SK-N-SH treated with all-trans-retinoic acid at 6 μM for 48 hours (cell line): ENCODE data around the gene TSSK2.

Experiments
- ATAC-seq: fragments of 200-7000 bp; cut with Tn5 transposase; 3 replicates; pipeline ENCODE4 v1.9.1; 2020; ENCODE audit warnings: mild to moderate bottlenecking, moderate library complexity
- ARNTL ChIP-seq: fragments of 450-650 bp; formaldehyde crosslinking; IDR thresholded peaks from 2 replicates; pipeline ENCODE4 v1.5.0; 2020; ENCODE audit warnings: low read depth, mild to moderate bottlenecking, moderate library complexity, borderline replicate concordance
- BACH2 ChIP-seq: fragments of 250-450 bp; sonication (Bioruptor Pico); IDR thresholded peaks from 2 replicates; pipeline ENCODE4 v1.9.0; 2021; ENCODE audit warnings: mild to moderate bottlenecking, borderline replicate concordance
- CSDC2 ChIP-seq: fragments of 250-450 bp; sonication (Bioruptor Pico); IDR thresholded peaks from 2 replicates; pipeline ENCODE4 v1.5.0; 2020; ENCODE audit warnings: mild to moderate bottlenecking, moderate library complexity
- ESRRG ChIP-seq: fragments of 250-450 bp; sonication (Bioruptor Pico); IDR thresholded peaks from 2 replicates; pipeline ENCODE4 v1.6.1; 2021; ENCODE audit warnings: mild to moderate bottlenecking
- GLIS3 ChIP-seq: fragments of 250-450 bp; sonication (Bioruptor Pico); IDR thresholded peaks from 2 replicates; pipeline ENCODE4 v1.5.0; 2020; ENCODE audit warnings: mild to moderate bottlenecking, moderate library complexity
- ISL1 ChIP-seq: fragments of 250-450 bp; sonication (Bioruptor Pico); IDR thresholded peaks from 2 replicates; pipeline ENCODE4 v2.1.2; 2022; ENCODE audit warnings: mild to moderate bottlenecking, moderate library complexity
- OSR1 ChIP-seq: fragments of 250-450 bp; sonication (Bioruptor Pico); IDR thresholded peaks from 2 replicates; pipeline ENCODE4 v1.8.0; 2022; ENCODE audit warnings: moderate library complexity, mild to moderate bottlenecking, inconsistent platforms
- PPARA ChIP-seq: fragments of 250-450 bp; sonication (Bioruptor Pico); IDR thresholded peaks from 2 replicates; pipeline ENCODE4 v1.5.0; 2020; ENCODE audit warnings: mild to moderate bottlenecking, borderline replicate concordance
- RARB ChIP-seq: fragments of 250-450 bp; sonication (Bioruptor Pico); IDR thresholded peaks from 2 replicates; pipeline ENCODE4 v1.8.0; 2021; ENCODE audit warnings: mild to moderate bottlenecking, moderate library complexity
- SNAI2 ChIP-seq: fragments of 250-450 bp; sonication (Bioruptor Pico); IDR thresholded peaks from 2 replicates; pipeline ENCODE4 v1.5.0; 2020; ENCODE audit warnings: mild to moderate bottlenecking, moderate library complexity
- TCF4 ChIP-seq: fragments of 250-450 bp; sonication (Bioruptor Pico); IDR thresholded peaks from 2 replicates; pipeline ENCODE4 v1.8.0; 2021; ENCODE audit warnings: mild to moderate bottlenecking, moderate library complexity, borderline replicate concordance
- ZC3H10 ChIP-seq: fragments of 250-450 bp; sonication (Bioruptor Pico); IDR thresholded peaks from 2 replicates; pipeline ENCODE4 v1.5.1; 2021; ENCODE audit warnings: mild to moderate bottlenecking, moderate library complexity
- ZFP3 ChIP-seq: fragments of 250-450 bp; sonication (Bioruptor Pico); IDR thresholded peaks from 2 replicates; pipeline ENCODE4 v1.5.0; 2020; ENCODE audit warnings: mild to moderate bottlenecking, moderate library complexity
- ZFP30 ChIP-seq: fragments of 450-650 bp; formaldehyde crosslinking; IDR thresholded peaks from 2 replicates; pipeline ENCODE4 v1.5.0; 2022; ENCODE audit warnings: mild to moderate bottlenecking, moderate library complexity
- ZNF565 ChIP-seq: fragments of 450-650 bp; formaldehyde crosslinking; conservative IDR thresholded peaks from 2 replicates; pipeline ENCODE4 v1.5.0; 2020; ENCODE audit warnings: low read depth, mild to moderate bottlenecking, moderate library complexity
- ZNF70 ChIP-seq: fragments of 450-650 bp; formaldehyde crosslinking; IDR thresholded peaks from 2 replicates; pipeline ENCODE4 v1.5.0; 2020; ENCODE audit warnings: mild to moderate bottlenecking, moderate library complexity
- ZNF8 ChIP-seq: fragments of 450-650 bp; formaldehyde crosslinking; IDR thresholded peaks from 2 replicates; pipeline ENCODE4 v1.5.0; 2020; ENCODE audit warnings: mild to moderate bottlenecking, moderate library complexity
- TF ChIP-seq, protein P1 (sequence below): fragments of 250-450 bp; sonication (Bioruptor Pico); IDR thresholded peaks from 2 replicates; pipeline ENCODE4 v1.8.0; 2020; ENCODE audit warnings: mild to moderate bottlenecking, moderate library complexity, borderline replicate concordance
- TF ChIP-seq, protein P2 (sequence below): fragments of 250-450 bp; sonication (Bioruptor Pico); IDR thresholded peaks from 2 replicates; pipeline ENCODE4 v1.8.0; 2021; ENCODE audit warnings: low read depth, mild to moderate bottlenecking, moderate library complexity, borderline replicate concordance
- TF ChIP-seq, protein P3 (sequence below): fragments of 250-450 bp; sonication (Bioruptor Pico); IDR thresholded peaks from 2 replicates; pipeline ENCODE4 v1.5.1; 2020; ENCODE audit warnings: low read depth, mild to moderate bottlenecking, moderate library complexity
- TF ChIP-seq, protein P4 (sequence below): fragments of 250-450 bp; sonication (Bioruptor Pico); IDR thresholded peaks from 2 replicates; pipeline ENCODE4 v1.5.1; 2021; ENCODE audit warnings: mild to moderate bottlenecking, moderate library complexity
- TF ChIP-seq, protein P5 (sequence below): fragments of 250-450 bp; sonication (Bioruptor Pico); IDR thresholded peaks from 2 replicates; pipeline ENCODE4 v1.5.0; 2020; ENCODE audit warnings: mild to moderate bottlenecking, moderate library complexity

TSSK2 gene

DNA sequence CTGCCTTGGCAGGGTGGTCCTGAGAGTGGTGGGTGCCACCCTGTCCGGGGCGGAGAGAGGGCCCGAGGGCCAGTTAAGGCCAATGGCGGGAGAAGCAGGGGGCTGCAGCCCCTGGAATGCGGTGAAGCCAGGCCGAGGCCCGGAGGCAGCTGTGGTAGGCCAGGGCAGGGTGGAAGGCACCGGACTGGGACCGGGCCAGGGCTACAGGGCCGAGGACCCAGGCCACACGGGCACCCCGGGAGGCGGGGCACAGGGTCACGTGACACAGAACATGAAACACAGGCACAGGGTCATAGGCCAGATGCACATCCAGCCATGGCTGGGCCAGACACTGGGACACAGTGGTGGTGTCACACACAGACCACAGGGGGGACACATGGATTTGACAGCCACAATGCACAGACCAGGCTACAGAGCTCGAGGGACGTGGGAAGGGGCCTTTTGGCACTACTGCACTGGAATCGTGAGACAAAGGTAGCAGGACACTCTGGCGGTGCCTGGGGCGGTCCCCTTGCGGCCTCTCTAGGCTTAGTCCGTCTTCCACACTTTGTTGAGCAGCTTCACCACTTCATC, 44.6 kb downstream of the TSSK2 start:
- ATAC-seq: no peak
- TF ChIP-seq ZNF8 (CRISPR knock-in tag) (no peak), CSDC2 (CRISPR knock-in tag) (no peak), BACH2 (no peak), ARNTL (no peak), PPARA (CRISPR knock-in tag) (no peak), OSR1 (CRISPR knock-in tag) (no peak), ZNF70 (CRISPR knock-in tag) (no peak), GLIS3 (CRISPR knock-in tag) (no peak), RARB (no peak), ZFP30 (CRISPR knock-in tag) (no peak)
- TF ChIP-seq, protein P1, sequence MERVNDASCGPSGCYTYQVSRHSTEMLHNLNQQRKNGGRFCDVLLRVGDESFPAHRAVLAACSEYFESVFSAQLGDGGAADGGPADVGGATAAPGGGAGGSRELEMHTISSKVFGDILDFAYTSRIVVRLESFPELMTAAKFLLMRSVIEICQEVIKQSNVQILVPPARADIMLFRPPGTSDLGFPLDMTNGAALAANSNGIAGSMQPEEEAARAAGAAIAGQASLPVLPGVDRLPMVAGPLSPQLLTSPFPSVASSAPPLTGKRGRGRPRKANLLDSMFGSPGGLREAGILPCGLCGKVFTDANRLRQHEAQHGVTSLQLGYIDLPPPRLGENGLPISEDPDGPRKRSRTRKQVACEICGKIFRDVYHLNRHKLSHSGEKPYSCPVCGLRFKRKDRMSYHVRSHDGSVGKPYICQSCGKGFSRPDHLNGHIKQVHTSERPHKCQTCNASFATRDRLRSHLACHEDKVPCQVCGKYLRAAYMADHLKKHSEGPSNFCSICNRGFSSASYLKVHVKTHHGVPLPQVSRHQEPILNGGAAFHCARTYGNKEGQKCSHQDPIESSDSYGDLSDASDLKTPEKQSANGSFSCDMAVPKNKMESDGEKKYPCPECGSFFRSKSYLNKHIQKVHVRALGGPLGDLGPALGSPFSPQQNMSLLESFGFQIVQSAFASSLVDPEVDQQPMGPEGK: no peak
- TF ChIP-seq, all 23 proteins: peak for 0

DNA sequence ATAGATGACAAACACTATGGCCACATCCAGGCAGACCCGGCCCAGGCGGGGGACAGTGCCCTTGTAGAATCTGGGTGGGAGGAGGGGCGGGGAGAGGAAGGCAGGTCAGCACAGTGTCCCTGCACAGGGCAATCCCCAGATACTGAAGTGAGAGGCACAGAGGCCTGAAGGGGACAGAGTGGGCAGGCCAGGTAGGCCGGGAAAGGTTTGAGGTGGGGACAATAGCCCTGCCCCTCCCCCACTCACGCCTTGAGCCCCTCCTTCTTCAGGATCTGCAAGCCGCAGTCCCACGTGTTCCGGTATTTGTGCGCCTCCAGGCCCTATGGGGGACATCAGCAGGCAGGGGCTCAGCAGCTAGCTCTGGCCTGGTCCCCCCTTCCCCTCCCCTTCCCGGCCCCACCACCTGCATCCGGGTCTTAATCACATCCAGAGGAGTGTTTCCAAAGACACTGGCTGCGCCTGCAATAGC, 45.1 kb downstream of the TSSK2 start:
- TF ChIP-seq, protein P2, sequence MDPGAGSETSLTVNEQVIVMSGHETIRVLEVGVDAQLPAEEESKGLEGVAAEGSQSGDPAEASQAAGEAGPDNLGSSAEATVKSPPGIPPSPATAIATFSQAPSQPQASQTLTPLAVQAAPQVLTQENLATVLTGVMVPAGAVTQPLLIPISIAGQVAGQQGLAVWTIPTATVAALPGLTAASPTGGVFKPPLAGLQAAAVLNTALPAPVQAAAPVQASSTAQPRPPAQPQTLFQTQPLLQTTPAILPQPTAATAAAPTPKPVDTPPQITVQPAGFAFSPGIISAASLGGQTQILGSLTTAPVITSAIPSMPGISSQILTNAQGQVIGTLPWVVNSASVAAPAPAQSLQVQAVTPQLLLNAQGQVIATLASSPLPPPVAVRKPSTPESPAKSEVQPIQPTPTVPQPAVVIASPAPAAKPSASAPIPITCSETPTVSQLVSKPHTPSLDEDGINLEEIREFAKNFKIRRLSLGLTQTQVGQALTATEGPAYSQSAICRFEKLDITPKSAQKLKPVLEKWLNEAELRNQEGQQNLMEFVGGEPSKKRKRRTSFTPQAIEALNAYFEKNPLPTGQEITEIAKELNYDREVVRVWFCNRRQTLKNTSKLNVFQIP (CRISPR knock-in tag): no peak
- no peak for TF ChIP-seq OSR1 (CRISPR knock-in tag)
- no peak for TF ChIP-seq GLIS3 (CRISPR knock-in tag)
- no peak for TF ChIP-seq ZNF8 (CRISPR knock-in tag)
- TF ChIP-seq SNAI2: no peak
- TF ChIP-seq ZNF70 (CRISPR knock-in tag): no peak
- no peak for TF ChIP-seq PPARA (CRISPR knock-in tag)
- TF ChIP-seq TCF4 (CRISPR knock-in tag): no peak
- TF ChIP-seq RARB: no peak
- no peak for TF ChIP-seq ISL1 (CRISPR knock-in tag)
- TF ChIP-seq, protein P3, sequence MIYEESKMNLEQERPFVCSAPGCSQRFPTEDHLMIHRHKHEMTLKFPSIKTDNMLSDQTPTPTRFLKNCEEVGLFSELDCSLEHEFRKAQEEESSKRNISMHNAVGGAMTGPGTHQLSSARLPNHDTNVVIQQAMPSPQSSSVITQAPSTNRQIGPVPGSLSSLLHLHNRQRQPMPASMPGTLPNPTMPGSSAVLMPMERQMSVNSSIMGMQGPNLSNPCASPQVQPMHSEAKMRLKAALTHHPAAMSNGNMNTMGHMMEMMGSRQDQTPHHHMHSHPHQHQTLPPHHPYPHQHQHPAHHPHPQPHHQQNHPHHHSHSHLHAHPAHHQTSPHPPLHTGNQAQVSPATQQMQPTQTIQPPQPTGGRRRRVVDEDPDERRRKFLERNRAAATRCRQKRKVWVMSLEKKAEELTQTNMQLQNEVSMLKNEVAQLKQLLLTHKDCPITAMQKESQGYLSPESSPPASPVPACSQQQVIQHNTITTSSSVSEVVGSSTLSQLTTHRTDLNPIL (CRISPR knock-in tag): no peak
- no peak for TF ChIP-seq ZC3H10 (CRISPR knock-in tag)
- no peak for ATAC-seq

DNA sequence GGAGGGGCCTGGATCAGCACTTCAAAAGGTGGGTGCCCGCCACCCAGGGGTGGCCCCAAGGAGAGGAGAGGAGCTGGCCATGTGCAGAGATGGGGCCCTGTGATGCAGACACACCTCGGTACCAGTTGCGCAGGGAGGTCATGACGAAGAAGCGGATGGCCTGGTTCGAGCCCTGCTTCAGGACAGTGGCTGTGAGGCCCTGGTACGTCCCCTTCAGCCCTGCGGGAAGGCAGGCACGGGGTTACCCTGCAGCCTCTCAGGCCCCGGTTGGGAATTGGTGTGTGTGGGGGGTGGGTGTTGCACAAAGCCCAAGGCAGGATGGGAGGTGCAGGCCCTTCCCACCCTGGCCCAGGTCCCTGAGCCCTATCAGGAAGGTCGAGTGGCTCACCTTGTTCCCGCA, 45.6 kb downstream of the TSSK2 start:
- ATAC-seq: no peak
- no peak for TF ChIP-seq ZC3H10 (CRISPR knock-in tag)
- TF ChIP-seq, protein P2 (CRISPR knock-in tag): no peak
- no peak for TF ChIP-seq RARB
- TF ChIP-seq, protein P3 (CRISPR knock-in tag): no peak
- TF ChIP-seq SNAI2: no peak
- TF ChIP-seq ESRRG (CRISPR knock-in tag): no peak
- no peak for TF ChIP-seq GLIS3 (CRISPR knock-in tag)
- TF ChIP-seq BACH2: no peak
- TF ChIP-seq ZNF70 (CRISPR knock-in tag): no peak
- no peak for TF ChIP-seq ZNF565
- no peak for TF ChIP-seq ZNF8 (CRISPR knock-in tag)
- TF ChIP-seq, protein P4, sequence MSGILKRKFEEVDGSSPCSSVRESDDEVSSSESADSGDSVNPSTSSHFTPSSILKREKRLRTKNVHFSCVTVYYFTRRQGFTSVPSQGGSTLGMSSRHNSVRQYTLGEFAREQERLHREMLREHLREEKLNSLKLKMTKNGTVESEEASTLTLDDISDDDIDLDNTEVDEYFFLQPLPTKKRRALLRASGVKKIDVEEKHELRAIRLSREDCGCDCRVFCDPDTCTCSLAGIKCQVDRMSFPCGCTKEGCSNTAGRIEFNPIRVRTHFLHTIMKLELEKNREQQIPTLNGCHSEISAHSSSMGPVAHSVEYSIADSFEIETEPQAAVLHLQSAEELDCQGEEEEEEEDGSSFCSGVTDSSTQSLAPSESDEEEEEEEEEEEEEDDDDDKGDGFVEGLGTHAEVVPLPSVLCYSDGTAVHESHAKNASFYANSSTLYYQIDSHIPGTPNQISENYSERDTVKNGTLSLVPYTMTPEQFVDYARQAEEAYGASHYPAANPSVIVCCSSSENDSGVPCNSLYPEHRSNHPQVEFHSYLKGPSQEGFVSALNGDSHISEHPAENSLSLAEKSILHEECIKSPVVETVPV (CRISPR knock-in tag): no peak
- no peak for TF ChIP-seq ISL1 (CRISPR knock-in tag)
- TF ChIP-seq, protein P5, sequence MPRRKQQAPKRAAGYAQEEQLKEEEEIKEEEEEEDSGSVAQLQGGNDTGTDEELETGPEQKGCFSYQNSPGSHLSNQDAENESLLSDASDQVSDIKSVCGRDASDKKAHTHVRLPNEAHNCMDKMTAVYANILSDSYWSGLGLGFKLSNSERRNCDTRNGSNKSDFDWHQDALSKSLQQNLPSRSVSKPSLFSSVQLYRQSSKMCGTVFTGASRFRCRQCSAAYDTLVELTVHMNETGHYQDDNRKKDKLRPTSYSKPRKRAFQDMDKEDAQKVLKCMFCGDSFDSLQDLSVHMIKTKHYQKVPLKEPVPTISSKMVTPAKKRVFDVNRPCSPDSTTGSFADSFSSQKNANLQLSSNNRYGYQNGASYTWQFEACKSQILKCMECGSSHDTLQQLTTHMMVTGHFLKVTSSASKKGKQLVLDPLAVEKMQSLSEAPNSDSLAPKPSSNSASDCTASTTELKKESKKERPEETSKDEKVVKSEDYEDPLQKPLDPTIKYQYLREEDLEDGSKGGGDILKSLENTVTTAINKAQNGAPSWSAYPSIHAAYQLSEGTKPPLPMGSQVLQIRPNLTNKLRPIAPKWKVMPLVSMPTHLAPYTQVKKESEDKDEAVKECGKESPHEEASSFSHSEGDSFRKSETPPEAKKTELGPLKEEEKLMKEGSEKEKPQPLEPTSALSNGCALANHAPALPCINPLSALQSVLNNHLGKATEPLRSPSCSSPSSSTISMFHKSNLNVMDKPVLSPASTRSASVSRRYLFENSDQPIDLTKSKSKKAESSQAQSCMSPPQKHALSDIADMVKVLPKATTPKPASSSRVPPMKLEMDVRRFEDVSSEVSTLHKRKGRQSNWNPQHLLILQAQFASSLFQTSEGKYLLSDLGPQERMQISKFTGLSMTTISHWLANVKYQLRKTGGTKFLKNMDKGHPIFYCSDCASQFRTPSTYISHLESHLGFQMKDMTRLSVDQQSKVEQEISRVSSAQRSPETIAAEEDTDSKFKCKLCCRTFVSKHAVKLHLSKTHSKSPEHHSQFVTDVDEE: no peak
- TF ChIP-seq ZFP3 (CRISPR knock-in tag): no peak
- TF ChIP-seq, all 23 proteins: peak for 0
